GM21367 (cell line): ENCODE measurements around the gene FEZF2.

Experiments
- ATAC-seq: cut with Tn5 transposase; IDR thresholded peaks from one replicate; pipeline ENCODE4 v1.9.1; 2021; ENCODE audit not compliant: unreplicated experiment

The FEZF2 gene

DNA sequence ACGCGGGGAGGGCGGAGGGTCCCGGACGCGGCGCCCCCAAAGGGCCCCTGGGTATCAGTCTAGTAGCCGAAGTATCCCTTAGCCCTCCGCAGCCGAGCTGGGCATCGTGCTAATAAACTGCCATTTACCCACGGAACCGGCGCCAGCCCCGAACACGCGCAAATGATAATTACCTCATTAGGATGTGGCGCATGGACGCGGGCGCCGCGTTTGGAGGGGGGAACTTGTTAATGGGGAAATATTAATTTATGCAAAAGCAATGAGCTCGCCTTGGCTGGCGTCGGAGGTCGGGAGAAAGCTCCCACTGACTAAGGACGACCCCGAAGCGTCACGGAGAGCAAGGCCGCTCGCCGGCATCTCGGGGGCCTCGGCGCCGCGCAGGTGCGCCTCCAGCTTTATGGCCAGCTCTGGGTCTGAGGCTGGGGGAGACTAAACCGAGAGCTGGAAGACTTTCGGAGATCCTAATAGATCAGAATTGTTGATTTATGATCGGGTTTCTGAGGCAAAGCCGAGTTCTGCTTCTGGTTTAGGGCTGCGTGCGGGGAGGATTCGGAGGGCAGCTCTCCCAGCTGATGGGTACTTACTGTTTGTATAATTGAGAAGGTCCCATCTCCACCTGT, 474 bp upstream of the FEZF2 start:
- no peak for ATAC-seq

DNA sequence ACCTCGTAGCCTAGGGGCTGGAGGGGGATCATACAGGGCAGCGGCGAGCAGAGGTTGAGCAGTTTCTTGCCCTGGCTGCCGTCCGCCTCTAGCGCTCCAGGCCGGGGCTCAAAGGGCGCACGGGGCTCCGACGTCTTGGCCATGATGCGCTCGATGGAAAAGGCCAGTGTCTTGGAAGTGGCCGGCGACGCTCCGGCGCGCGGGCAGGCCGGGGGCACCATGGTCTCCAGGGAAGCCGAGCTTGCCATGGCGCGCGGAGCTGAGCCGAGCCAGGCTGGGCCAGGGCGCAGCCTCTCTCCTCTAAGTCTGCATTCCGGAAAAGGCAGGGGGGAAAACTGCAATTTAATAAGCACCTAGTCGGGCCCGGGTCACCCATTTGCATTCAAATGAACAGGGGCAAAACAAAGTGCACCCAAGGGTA, 719 bp downstream of the FEZF2 start:
- no peak for ATAC-seq

DNA sequence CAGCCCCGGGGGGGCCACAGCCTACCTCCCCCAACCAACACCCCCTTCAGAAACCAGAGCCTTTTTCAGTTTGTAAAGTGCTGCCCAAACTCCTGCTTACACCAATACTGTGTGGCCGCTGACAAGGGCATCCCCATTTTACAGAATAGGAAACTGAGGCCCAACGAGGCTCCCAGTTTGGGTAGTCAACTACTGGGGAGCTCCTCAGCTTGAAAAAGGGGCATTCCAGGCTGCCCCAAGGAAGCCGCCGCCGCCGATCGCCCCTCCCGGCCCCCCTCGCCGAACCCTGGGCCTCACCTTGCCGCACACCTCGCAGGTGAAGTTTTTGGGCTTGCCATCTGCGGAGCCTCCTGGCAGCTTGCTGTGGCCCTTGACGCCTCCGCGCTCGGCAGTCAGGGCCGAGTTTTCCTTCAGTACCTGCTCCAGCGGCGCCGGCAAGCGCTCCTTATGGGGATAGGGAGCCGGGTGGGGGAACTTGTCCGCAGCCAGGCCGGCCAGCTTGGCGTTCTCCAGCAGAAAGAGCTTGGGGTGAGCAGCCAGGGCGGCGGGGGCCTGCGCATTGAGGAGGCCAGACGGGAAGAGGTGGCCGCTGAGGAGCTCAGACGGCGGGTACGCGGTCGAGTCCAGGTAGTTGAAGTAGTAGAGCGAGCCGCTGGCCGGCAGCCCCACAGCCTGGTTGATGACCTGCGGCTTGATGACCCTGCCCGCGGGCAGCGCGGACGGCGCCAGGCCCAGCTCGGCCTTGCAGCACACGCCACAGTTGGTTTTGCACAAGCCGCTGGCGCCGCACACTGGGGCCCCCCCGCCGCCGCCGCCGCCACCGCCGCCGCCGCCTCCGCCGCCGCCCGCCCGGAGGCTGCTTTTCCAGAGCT, 1.4 kb downstream of the FEZF2 start:
- no peak for ATAC-seq

DNA sequence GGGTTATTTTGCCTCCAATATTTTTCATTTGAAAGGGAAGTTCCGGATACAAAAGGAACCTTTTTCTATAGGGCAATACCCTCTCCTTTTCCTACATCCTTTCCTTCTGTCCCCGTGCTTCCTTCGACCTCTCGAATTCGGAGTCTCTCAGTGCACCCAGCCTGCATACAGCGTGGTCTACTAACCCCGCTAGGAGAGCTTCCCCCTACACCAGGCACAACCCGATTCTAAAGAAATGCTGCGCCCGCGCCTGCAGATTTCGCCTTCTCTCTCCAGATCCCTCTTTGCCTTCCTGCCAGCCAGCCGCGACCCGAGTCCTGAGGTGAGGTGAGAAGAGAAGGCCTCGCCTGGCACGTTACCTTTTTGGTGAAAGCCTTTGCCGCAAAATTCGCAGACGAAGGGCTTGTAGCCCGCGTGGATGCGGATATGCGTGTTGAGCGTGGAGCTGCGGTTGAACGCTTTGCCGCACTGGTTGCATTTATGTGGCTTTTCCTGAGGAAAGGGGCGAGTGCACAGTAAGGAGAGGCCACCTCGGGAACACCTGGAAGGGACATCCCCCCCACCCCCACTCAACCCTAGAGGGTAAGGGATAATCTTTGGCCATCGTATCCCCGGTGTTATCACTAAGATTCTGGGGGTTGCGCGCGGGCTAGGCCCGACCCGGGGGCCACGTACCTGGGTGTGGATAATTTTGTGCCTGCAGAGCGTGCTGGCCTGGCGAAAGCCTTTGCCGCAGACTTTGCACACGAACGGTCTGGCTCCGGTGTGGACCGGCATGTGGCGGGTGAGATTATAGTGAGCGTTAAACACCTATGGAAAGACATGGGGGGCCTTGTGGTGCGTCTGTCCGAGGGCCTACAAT, 2.3 kb downstream of the FEZF2 start:
- no peak for ATAC-seq

DNA sequence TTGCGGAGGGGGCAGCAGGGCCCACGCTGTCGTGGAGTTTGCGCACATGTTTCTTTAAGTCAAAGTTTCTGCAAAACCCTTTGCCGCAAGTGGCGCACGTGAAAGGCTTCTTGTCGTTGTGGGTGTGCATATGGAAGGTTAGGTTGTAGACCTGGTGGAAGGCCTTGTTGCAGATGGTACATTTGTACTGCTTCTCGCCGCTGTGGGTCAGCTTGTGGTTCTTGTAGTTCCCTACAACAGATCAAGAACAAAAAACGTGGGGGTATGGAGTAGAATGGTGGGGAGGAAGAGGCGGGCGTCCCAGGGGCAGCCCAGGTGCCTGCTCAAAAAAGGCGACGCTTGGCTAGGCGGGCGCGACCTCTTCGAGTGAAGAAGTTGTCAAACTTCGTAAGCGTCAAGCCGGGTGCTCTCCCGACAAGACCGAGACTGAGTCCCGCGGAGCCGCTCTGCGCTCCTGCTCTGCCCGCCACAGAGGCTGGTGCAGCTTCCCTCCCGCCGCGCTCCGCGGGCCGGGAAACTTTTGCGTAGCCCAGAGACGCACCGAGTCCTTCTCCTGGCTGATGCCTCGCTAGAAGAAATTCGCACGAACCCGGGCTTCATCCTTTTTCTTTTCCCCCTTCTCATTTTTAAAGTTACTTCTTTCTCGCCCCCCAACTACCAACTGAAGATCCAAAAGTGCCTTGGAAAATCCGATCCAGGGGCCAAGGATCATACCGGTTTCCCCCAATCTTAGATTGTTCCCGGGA, 3.1 kb downstream of the FEZF2 start:
- ATAC-seq = no peak

GRCh38 chr3:62369476-62369743, 3.9 kb downstream of the FEZF2 start:
- no peak for ATAC-seq

DNA sequence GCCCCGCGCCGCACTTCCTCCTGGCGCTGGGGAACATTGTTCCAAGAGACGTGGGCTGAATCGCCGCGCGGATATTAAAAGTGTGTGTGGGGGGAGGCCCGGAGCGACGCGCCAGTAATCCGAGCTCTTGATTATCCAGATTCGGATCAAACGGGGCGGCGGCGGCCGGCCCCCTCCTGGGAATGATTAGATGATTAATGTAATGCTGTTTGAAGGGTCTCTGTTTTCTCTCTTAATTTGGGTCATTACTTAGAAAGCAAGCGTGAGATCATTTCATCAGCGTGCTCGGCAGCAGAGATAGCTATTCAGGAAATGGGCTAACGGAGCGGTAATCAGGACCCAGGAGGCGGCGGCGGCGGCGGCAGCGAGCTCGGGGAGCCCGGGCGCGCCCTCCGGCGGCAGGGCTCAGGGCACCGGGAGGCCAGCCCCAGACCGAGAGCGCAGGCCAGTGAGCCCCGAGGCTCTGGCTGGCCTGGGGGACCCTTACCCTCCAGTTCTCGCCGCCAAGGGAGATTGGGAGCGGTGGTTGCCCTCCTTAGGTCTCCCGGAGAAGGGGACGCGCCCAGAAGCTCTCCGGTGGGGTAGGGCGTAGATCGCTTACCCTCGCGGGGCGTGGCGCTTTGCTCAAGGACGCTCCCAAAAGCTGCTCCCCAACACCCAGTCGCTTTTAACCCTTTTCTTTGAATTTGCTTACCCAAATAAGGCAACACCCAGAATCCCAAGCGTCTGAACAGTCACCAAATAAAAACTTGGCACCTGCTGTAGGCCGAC, 4.5 kb downstream of the FEZF2 start:
- ATAC-seq = no peak

DNA sequence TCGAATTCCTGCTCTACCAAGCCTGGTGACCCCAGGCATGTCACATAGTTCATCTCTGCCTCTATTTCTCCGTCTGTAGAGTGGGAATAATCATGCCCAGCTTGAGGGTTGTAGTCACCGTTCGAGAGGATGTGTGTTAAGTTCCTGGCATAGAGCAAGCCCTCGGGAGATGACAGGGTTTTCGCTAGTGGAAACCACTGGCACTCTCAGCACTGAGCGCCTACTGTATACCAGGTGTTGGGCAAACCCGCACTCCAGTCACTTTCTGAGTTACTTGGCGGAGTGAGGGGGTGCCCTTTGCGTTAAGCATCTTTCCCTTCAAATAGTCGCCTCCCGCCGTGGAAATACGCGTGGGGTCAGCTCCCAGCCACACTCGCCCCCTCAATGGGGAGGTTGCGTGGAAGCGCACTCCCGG, 5.1 kb downstream of the FEZF2 start:
- ATAC-seq = no peak

GRCh38 chr3:62367763-62368195, 5.6 kb downstream of the FEZF2 start:
- ATAC-seq = no peak

DNA sequence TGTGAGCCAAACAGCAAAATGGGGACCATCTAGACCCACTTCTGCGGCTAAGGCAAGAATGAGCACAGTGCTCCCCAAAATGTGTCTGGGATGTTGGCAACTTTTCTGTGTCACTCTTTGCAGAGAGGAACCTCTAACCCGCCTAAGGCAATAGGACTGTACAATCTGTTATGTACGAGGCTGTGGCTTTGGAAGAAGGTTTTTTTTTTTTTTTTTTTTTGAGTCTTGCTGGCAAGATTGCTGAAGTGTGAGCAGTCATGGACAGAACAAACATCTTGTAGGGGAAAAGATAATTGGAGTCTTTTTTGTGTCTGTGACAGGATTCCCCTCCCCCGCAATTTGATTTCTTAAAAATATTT, 7.2 kb downstream of the FEZF2 start:
- ATAC-seq = no peak

DNA sequence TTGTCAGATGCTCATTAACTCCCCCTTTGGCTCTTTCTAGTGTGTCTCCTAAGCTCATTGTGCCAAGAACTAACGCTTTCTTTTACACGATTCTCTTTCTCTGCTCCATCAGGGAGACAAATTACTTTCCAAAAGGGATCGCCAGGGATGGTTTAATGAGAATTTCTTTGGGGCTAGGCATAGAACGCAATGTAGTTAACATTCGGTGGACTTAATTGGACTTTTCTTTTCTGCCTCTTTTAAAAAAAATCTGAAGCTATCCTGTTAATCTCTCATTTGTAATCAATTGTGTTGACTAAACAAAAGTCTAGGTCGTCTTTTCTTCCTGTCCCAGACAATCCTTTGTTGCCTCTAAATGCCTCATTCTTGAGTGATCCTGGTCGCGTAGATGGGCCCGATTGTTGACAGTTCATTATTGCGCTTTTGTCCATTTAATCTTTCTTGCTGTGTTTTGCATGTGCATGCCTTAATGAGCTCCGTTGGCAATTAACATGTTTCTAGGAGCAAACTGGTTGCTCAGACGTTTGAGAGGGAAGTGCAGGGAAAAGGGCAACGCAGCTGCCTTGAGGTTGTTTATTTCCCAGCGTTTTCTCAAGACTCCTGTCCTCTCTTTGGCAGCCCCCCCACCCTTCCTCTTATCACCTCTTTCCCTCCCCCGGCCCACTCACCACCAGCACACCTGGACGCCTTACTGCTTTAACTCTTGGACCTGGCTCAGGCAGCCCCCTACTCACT, 7.8 kb downstream of the FEZF2 start:
- no peak for ATAC-seq

- ATAC-seq = no peak
Measured at GRCh38 chr3:62364191-62364590, 9.2 kb downstream of the FEZF2 start.

- no peak for ATAC-seq
Measured at GRCh38 chr3:62363275-62363674, 10.1 kb downstream of the FEZF2 start.

DNA sequence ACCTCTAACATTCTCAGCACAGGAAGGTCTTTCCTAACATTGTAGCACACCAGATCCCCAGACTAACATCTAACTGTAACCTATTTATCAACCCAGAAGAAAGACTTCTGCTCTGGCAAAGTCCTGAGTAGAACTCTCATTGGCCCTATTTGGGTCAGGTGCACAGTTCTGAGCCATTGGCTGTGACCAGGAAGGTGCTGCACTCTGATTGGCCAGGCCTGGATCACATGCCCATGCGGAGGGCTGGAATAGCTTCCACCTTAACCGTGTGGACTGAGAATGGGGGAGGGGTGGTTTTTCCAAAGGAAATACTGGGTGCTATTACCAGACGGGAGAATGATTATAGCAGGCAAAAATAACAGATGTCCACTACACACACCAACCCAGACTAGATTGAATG, 11.5 kb downstream of the FEZF2 start:
- ATAC-seq = no peak

DNA sequence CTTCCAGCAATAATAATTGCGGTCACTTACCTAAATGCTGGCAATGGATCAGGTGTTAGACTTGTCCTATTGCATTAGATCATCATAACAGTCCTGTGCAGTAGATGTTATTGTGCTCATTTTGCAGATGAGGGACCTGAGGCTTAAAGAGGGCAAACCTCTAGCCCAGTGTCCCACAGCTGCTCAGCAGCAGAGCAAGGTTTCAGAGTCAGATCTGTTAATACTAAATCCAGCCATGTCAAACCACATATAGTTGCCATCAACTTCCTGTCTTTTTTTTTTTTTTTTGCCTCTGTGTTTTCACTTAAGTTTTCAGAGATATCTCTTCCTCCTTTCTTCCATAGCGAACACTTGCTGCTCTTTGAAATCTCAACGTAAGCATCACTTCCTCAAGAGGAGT, 12.1 kb downstream of the FEZF2 start:
- peak; percentile 62 for ATAC-seq

DNA sequence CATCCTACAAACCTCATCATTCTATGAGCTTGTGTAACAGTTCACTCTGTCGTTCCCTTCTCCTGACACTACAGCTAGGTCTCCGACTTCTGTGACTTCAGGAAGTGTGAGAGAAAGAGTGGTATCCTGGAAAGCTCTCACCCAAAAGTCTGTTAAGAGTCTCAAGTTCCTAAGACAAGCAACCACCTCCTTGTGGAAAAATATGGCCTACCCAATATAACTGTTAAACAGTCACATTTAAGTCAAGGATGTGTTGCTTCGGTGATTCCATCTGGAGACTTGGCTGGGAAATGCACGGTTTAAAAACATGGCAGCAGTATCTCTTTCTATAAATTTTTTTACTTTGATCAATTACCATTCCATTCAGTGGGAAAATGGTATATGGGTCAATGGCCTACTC, 13.8 kb downstream of the FEZF2 start:
- ATAC-seq = no peak

GRCh38 chr3:62356356-62356755, 17.0 kb downstream of the FEZF2 start:
- no peak for ATAC-seq

GRCh38 chr3:62355703-62356102, 17.6 kb downstream of the FEZF2 start:
- no peak for ATAC-seq

DNA sequence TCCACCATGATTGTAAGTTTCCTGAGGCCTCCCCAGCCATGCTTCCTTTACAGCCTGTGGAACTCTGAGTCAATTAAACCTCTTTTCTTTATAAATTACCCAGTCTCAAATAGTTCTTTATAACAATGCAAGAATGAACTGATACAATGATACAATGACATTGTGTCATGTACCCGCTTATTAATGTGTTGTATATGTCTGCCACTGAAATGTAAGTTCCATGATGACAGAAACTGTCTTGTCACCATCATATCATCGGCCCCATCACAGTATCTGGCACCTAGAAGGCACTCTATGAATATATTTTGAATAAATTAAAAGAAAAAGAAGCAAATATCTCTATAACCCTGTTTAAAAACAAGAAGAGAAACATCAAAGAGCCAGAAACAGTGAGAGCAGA, 29.6 kb downstream of the FEZF2 start:
- ATAC-seq = no peak

- no peak for ATAC-seq
Measured at GRCh38 chr3:62335196-62335595, 38.2 kb downstream of the FEZF2 start.
